Fibroblast of gingiva (primary cell): Measurements from ENCODE around the gene MGAT5.

ENCODE experiments used
- DNase-seq: peaks from one replicate; pipeline ENCODE4 v3.0.0-alpha.2; 2011; ENCODE audit warnings: low read depth

Gene MGAT5

DNA sequence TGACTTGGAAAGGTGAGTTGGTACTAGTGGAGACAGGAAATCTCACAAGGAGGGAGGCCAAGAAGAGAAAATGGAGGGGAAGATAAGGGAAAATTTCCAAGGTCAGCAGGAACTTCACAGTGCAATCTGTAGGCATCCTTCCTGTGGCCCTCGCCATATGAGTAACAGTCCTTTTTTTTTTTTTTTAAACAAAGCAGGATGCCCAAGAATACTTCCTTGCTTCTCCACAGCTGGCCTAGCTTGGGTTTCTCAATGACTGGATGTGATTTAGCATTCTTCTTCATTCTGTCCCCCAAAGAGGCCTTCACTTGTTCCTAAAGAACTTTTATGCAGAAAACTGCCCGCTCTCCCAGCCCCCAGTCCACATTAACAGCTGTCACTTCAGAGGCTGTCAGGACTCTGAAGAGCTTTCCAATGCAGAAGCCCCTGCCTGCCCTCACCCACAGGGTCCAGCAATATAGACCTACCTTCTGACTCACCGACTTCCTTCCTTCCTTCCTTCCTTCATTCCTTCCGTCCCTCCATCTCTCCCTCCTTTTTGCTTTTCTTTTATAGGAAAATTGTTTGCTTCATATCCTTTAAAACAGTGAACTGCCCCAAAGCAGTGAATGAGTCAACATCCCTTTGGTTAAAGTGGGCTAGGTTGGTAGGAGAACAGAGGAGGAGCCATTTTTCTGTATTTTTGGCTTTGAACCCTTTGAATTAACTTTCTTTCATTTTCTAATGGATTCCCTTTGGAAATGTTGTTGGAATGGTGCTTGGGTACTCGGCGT is 172.0 kb downstream of the MGAT5 start:
- DNase-seq = no peak

DNA sequence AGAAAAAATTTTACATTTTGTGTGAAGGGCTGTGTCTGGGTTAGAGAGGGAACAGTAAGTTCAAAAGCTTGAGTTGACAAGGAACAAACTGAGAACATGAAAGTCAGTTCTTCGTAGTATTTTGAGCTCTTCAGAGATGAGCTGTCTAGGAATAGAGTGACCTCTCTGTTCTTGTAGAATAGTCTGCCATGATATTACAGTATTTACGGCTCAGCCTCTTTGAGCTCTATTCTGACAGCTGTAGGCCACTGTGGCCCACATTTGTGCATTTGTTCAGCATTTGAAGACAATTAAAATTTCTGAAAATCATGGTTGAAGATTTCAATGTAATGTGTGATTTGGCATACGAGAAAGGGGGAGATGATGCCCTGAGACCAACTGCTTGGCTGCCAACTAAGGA is 172.8 kb downstream of the MGAT5 start:
- no peak for DNase-seq

DNA sequence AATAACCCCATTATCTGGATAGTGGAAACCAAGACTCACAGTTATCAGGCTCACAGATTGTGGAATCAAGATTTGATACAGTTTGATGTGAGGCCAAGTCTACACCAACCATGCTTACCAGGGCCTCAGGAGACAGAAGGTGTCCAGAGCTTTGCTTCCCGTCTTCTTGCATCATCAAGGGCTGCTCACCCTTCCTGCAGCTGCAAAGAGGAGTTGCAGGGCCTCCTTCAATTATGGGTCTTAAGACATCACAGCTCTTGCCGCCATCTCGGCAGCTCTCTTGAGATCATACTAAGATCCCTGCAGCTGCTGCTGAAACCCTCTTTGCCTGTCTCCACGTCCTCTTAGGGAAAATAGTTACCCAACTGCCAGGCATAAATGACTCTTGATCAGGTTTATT is 176.0 kb downstream of the MGAT5 start:
- no peak for DNase-seq

DNA sequence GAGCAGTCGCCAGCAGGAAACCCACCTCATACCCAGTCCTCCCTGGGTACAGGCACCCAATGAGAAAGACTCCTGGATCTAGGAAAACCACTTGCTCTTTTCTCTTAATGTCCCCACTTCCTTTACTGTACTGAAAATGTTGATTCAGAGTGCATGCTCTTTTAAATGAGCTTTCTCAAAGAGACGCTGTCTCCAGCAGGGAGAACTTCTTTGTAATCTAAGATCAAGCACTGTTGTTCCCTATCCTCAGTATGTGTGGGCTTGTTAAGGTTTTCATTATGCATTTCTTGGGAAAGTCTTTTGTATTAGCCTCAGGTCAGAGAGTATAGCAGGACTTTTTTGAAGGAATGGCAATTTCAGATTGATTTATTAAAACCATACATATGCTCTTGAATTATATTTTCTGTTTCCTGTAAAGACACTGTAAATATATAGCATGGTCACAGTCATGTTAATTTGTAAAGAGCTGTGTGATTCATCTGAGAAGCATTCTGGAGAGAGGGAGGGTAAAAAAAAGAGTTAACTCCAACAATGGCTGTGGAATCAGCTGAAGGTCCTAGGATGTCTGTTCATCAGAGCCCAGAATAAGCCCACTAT is 178.1 kb downstream of the MGAT5 start:
- no peak for DNase-seq

DNA sequence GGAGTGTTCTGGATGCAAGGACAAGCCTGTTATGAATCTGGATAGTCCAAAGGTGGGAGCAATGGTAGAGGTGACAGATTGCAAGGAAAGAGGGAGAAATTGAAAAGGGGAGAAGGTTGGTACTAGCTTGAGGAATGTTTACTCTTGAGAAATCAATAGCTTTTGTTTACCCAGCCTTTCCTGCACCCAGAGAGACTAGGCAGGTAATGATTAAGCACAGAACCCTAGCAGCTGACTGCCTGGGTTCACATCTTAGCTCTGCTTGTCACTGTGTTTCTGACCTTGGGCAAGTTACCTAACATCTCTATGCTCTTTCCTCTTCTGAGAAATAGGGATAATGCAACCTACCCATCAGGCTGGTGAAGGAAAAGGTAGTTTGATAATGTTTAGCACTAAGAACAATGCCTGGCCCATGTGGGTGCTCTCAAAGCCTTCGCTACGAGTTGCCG is 178.6 kb downstream of the MGAT5 start:
- no peak for DNase-seq

DNA sequence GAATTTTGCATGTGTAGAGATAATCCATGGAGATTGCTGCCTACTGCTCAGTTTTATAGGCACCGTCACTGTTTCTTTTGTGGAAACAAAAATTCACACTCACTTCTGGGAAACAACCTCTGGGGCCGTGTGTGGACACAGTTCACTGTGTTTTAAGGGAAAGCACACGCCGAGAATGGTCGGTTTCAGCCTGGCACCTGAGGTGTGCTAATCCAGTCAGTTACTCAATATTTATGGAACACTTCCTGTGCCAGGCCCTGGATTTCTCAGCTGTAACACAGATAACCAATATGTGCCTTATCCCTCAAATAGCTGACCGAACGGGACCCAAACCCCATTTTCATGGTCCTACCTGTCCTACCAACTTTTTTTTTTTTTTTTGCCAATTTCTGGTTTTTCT is 179.6 kb downstream of the MGAT5 start:
- DNase-seq = no peak

DNA sequence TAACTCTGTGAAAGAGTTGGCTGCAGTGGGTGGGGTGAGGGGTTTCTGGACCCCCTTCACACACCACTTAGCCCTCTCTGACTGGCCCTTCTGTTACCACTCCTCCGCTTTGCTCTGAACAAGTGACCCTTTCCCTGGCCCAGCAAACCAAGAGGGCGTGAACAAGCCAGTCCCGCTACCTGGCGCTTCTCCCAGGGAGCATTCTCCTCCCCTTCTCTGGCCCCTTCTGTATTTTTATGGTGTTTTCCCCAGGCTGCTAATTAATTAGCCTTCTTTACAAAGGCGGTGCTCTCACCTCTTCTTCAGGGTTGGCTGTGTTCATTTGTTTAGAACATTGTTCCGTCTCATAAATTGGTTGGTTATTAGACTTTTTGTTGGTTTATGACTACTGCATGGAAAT is 180.1 kb downstream of the MGAT5 start:
- DNase-seq = no peak

DNA sequence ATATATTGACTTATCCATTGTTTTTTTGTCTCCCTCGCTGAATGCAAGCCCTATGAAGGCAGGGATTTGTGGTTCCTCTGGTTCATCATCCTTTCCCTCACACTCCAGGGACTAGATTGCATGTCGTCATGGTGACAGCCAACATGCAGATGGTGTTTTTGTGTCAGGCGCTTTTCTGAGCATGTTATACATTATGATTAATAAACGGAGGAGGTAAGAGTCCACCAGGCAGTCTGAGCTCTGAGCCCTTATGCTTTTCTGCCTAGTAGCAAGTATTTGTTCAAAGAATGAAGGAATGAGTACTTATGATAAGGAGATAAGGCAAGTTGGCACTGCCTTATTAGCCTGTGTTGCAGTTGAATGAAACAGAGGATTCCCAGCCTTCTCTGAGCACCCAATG is 181.6 kb downstream of the MGAT5 start:
- no peak for DNase-seq

DNA sequence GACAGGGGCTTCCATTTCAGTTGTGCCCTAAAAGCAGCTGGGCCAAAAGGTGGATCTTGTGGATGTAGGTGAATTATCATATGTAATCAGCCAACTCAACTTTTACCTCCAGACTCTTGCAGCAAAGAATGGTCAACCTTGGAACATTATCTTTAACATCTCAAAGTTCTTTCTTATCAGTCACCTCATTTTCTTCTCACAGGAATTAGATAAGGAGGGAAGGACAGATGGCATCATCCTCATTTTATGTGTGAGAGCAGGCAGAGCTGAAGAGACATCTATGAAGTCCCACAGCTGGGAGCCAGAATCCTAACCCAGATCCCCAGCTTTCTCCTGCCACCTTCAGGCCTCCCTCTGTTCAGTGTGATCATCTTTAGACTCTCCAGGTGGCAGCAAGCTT is 182.1 kb downstream of the MGAT5 start:
- DNase-seq = no peak

DNA sequence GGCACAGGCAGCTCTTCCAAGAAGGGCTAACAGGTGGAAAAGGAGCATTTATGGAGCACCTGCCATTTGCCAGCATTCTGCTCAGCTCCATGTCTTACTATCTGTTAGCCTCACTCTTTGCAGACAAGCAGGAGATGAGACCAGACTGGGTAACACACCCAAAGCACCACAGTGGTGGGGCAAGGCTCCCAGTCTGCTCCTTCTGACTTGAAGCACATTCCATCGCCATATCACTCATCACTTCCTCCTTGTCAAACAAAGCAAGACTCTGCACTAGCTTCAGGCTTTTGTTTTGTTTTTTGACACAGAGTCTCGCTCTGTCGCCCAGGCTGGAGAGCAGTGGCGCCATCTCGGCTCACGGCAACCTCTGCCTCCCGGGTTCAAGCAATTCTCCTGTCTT is 182.8 kb downstream of the MGAT5 start:
- no peak for DNase-seq

DNA sequence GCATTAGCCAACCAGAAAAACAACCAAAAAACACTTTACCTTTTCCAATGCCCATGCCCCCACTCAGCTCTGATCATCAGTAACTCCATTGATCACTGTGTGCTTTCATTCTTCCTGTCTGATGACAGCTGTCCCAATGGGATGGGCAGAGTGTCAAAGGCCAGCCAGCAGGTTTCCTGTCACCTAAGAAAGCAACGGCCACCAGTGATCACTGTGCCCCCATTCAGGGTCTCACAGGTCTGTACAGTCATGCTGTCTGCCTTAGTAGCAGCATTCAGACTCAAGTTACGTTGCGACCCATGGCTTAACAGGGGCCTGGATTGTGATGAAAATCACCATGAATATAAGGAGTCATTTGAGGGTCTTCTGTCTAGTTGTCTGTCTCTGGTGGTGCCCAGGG is 184.5 kb downstream of the MGAT5 start:
- no peak for DNase-seq

DNA sequence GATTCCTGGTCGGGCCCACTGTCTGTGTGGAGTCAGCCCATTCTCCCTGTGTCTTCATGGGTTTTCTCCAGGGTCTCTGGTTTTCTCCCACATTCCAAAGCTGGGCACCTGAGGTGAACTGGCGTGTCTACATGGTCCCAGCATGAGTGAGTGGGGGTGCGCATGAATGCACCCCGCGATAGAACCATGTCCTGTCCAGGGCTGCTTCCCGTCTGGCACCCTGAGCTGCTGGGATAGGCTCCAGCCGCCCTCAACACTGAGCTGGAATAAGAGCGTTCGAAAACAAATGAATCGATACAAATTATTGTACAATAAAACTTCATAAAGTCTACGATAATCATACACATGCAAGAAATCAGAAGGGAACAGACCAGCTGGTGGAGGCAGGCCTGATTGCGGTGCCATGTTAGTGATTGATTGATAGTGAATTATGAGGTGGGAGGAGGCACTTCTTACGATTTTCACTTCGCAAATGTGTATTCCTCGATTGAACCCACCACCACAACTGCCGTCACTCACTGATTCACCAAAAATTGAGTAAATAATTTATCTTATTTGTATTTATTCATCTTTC is 186.6 kb downstream of the MGAT5 start:
- DNase-seq = no peak

DNA sequence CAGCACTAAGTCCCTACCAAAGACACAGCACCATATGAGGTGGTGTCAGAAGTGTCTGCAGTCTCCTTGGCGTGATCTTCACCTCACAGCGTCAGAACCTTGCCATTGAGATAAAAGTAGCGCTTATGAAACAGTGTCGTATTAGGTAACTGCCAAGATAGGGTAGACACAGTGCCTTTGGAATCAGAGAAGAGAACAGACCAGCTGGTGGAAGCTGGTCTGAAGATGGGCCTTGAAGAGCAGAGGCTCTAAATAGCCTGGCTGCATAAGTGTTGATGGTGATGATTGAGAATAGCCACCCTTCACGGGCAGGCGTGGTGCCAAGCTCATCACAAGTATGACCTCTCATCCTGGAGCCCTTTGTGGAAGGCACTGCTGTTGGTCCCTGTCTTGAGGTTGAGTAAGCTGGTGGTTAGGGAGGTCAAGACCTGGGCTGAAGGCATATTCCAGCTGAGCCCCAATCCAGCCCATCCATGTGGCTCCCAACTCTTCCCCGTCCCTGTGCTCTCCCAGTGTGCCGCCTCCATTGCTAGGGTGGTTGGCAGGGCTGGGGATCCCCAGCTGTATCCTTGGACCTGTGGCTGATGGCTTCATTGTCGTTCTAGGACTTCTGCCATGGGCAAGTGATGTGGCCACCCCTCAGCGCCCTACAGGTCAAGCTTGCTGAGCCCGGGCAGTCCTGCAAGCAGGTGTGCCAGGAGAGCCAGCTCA is 187.4 kb downstream of the MGAT5 start:
- no peak for DNase-seq

DNA sequence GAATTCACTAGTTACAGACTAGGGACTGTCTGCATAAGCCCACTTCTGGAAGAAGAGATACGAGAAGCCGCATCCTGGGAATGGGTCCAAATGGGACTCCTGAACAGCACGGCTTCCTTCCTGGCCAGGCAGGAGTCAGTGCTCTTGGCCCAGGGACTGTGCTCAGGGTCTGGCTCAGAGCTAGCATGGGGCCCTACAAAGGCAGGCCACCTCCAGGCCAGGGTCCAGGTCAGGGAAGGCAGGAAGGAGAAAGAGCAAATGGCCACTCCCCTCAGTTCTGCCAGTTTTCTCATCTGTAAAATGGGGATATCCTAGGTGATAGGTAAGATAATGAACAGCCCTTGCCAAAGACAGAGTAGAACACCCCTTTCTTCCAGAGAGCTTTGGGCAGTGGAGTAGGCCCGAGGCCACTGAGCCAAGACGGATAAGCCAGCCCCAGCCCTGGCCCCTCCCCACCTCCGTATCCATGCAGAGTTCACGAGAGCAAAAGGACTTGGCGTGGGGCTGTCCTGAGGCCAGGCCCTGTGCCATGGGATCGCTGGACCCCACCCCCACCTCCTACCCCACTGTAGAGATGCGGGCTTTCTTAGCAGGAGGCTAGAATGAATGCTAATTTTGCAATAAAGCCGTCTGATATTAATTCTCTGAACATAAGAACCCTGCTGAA is 190.1 kb downstream of the MGAT5 start:
- DNase-seq = no peak

DNA sequence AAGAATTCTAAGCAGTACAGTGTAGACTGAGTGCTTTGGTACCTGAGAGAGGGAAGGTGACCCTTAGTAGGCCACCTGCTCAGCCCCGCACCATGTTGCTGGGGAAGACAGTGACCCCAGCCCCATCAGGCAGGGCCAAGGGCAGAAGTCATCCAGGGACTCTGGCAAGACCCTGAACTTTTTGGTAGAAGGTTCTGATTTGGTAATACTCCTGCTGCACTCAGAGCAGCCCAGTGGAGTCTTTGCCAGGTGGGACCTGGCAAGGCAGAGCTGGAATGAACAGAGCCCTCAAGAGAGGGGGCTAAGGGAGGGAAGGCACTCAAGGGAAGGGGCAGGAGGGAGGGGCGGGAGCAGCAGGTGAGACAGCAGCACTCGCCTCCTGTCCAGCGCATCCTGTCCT is 191.2 kb downstream of the MGAT5 start:
- DNase-seq = no peak

DNA sequence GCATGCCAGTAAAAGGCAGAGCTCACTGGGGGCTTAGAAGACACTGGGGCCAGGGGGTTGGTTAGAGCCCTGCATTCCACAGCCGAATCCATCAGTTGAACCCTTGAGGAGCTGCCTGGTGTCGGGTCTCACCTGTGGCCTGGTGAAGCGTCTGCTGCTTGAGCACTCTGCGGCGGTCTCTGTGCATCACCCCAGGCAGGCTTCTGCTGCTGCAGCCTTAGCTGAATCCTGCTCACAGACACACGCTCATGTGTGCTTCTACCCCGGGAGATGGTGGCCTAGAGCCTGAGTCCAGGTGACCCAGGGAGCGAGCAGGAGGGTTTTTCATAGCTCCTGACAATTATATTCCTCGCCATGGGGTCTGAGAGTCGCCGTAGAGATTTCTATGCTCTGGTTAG is 192.1 kb downstream of the MGAT5 start:
- no peak for DNase-seq

DNA sequence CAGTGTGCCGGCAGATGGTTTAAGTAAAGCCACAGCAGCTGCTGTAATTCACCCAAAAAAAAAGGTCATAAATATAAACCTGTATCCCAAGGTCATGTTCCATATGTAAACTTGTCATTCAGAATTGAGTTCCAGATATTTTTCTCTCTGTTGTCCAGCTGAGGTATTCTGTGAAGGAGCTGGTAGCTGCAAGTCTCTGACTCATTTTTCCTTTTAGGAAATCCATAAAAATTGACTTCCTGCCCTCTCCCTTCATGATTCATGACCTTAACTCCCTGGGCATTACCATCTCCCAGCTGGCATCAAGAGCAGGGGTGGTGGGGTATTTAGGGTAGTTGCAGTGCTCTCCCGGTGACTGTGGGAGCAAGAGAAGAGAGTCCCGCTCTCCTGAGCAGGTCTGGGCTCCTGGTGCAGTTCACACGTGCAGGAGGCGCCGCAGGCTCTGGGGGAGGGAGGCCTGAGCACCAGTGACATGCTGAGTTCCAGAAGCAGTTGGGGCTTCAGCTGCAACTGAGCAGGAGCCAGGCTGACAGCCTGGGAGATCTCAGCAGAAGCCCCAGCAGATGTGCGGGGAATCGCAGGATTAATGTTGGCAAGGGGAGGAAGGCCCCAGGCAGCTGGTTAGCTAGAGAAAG is 192.6 kb downstream of the MGAT5 start:
- no peak for DNase-seq

DNA sequence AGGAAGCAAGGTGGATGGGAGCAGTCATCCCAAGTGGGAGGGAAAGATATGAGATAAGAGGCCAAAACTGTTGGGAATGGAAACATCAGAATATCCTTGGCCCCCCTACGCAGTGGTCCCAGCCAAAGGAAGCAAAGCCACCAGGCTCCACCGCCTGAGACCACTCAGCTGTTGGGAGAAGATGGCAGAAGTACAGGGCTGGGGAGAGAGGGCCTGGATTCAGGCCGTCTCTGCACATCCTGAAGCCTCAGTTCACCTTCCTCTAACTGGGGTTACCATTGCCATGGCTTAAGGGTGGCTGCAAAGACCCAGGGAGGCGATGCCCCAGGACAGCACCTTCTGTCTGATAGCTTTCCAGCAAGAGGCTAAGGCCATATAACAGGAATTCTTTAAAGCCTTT is 193.8 kb downstream of the MGAT5 start:
- no peak for DNase-seq

DNA sequence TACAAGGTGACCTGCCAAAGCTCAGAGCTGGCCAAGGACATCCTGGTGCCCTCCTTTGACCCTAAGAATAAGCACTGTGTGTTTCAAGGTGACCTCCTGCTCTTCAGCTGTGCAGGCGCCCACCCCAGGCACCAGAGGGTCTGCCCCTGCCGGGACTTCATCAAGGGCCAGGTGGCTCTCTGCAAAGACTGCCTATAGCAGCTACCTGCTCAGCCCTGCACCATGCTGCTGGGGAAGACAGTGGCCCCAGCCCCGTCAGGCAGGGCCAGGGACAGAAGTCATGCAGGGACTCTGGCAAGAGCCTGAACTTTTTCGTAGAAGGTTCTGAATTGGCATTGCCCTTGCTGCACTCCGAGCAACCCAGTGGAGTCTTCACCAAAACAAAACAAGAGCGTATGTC is 194.8 kb downstream of the MGAT5 start:
- no peak for DNase-seq

DNA sequence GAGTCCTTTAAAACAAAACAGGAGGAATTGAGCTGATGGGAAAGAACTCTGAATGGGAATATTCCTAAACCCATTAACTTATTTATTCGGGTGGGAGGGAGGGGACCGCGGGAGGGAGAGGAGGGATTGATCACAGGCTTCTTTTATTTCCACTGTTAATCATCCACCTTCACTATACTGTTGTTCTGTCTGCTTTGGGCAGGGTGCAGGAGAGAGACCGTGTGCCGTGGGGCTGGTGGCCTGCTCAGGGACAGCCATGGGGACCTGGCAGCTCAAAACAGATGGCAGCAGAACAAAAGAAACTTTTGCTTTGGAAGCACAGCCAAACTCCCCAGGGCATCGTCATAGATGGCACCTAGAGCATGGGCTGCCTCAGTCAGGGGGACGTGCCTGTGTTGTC is 195.3 kb downstream of the MGAT5 start:
- no peak for DNase-seq

DNA sequence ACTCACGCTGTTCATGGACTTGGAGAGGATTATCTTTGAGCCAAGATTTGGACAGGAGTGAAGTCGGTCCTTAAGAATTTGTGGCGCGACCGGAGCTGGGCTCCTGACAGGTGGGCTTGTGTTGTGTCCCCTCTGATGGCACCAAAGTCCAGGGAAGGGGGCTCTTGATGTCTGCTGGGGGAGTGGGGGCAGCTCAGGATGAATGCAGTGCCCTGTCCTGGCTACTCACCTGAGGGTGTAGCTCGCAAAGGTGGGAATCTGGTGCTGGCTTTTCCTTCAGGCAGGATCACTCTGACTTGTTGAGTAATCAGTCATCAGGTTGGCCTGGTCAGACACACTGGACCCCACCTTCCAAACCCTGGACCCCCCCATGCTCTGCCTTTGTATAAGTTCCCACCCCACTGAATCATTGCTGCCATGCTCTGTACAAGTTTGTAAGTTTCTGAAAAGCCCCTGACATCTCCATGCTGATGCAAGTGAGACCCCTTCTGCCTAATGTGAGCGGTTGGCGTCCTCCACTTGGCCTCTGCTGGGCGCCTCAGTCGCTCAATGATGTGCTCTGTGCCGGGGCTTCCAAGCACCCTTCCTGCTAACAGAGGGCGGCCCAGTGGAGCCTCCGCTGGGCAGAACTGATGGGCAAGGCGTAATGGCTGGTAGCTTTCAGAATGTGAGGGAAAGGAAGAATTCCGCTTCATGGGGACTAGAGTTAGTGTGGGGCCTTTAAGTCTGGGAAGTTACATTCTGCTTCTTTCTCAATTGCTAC is 196.1 kb downstream of the MGAT5 start:
- DNase-seq = no peak

DNA sequence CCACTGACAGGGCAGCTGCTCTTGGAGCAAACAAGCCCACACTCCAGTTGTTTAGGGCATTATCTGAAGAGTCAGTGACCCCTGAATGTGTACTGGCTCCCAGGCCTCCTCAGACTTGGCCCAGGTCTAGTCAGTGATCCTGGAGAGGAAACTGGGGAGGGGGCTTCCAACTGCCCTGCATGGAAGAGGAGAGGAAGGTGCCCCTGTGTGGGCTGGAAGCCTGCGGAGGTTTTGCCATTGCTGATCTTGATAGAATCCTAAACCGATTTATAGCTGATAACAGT is 197.4 kb downstream of the MGAT5 start:
- DNase-seq = no peak
